Tibial nerve (tissue), 4 donors: Measurements from ENCODE around the gene TRIM62. TPM values are rescaled to one million over a fixed set of nuclear protein-coding genes. Genes with fewer than 3 reads are reported as not detected.
A peak's percentile ranks its signal among the peaks of the same experiment; 100 is the strongest.
"Not testable (repeated sequence)": the region's sequence is repeated elsewhere in the genome, so short reads cannot be mapped to it uniquely, and the experiment has no call there.

Source experiments
- DNase-seq, 2 donors: peaks; one replicate each; pipeline ENCODE4 v3.0.0-alpha.2; 2019; ENCODE audit warnings: low spot score in 2 of 2
- H3K27ac ChIP-seq, 4 donors: fragments of 200-600 bp; sonication (generic) in 3 of 4; one replicate each; pipeline ENCODE4 v1.5.1; 2017 to 2019; ENCODE audit warnings: mild to moderate bottlenecking in 1 of 4
- H3K27me3 ChIP-seq, 2 donors: fragments of 200-600 bp; sonication (generic) in 1 of 2; one replicate each; pipeline versions ENCODE4 v1.5.1 to v1.6.0; 2017 to 2019
- H3K36me3 ChIP-seq, 3 donors: fragments of 200-600 bp; sonication (generic); one replicate each; pipeline ENCODE4 v1.5.1; 2018 to 2019
- H3K4me1 ChIP-seq, 4 donors: fragments of 200-600 bp; sonication (generic) in 3 of 4; one replicate each; pipeline ENCODE4 v1.5.1; 2017 to 2019
- H3K4me3 ChIP-seq, 4 donors: fragments of 200-600 bp; sonication (generic) in 3 of 4; one replicate each; pipeline ENCODE4 v1.5.1; 2017 to 2019; ENCODE audit warnings: mild to moderate bottlenecking in 1 of 4, moderate library complexity in 1 of 4
- H3K9me3 ChIP-seq, 4 donors: fragments of 200-600 bp; sonication (generic) in 3 of 4; one replicate each; pipeline ENCODE4 v1.5.1; 2017 to 2019
- CTCF ChIP-seq, 5 experiments: fragments of 200-600 bp in 3 of 5; fragments of 450-650 bp in 2 of 5; sonication (generic) in 3 of 5; IDR thresholded peaks; one replicate each; pipeline ENCODE4 v1.5.1; 2016 to 2019; ENCODE audit warnings: antibody characterized with exemption in 5 of 5, mild to moderate bottlenecking in 3 of 5, moderate library complexity in 2 of 5
- EP300 ChIP-seq, 2 donors: sonication (generic); formaldehyde crosslinking; IDR thresholded peaks; one replicate each; pipeline ENCODE4 v1.6.1; 2017; ENCODE audit warnings: antibody characterized with exemption in 2 of 2, mild to moderate bottlenecking in 1 of 2
- POLR2A ChIP-seq, 2 donors: fragments of 450-650 bp; IDR thresholded peaks; one replicate each; pipeline ENCODE4 v1.6.1; 2017; ENCODE audit warnings: antibody characterized with exemption in 2 of 2, mild to moderate bottlenecking in 2 of 2, moderate library complexity in 2 of 2
- WGBS, 2 donors: methylation state at CpG; one replicate each; pipeline ENCODE4 v1.1.5; 2018; 5-methylcytosine and 5-hydroxymethylcytosine counted together
- total RNA-seq, 4 donors: library from RNA; depleted of rRNA; stranded (reverse); fragments of >200 nt; gene quantifications; one replicate each; pipeline ENCODE4 v1.1.0, GENCODE V29; 2016

TRIM62 gene
- total RNA-seq, 4 donors from 2014 or later: 11.1 to 14.9 (median 12.2) TPM

GRCh38 chr1:33117440-33118085 is 64.3 kb downstream of the TRIM62 start:
- DNase-seq: no peak
- no peak overlapping the region for H3K27ac ChIP-seq
- no peaks in the 10 kb centered on the region for H3K9me3 ChIP-seq
- H3K4me3 ChIP-seq: no peak overlapping the region
- no peaks in the 10 kb centered on the region for H3K27me3 ChIP-seq
- no peaks in the 10 kb centered on the region for H3K4me1 ChIP-seq
- peaks cover 0 to 5% (median 0%) of the 10 kb centered on the region in 3 donors for H3K36me3 ChIP-seq
- WGBS, 2 donors: 88 to 94% methylated on average over 13 of the region's 13 CpGs
- TF ChIP-seq EP300 (IDR thresholded peaks at IDR 0.05): no peak
- no peak for TF ChIP-seq POLR2A (IDR thresholded peaks at IDR 0.05)
- no peak for TF ChIP-seq CTCF (IDR thresholded peaks at IDR 0.05)

- DNase-seq: no peak
- H3K27me3 ChIP-seq: no peaks in the 10 kb centered on the region
- no peak overlapping the region for H3K27ac ChIP-seq
- 52 to 56% methylated on average over 3 of the region's 3 CpGs for WGBS, 2 donors
- peaks cover 0 to 10% (median 0%) of the 10 kb centered on the region in 4 donors for H3K9me3 ChIP-seq
- H3K4me3 ChIP-seq: no peak overlapping the region
- TF ChIP-seq CTCF (IDR thresholded peaks at IDR 0.05): no peak
- TF ChIP-seq POLR2A (IDR thresholded peaks at IDR 0.05): no peak
- TF ChIP-seq EP300 (IDR thresholded peaks at IDR 0.05): no peak
- peaks cover 0 to 10% (median 0%) of the 10 kb centered on the region in 3 donors for H3K36me3 ChIP-seq
- no peaks in the 10 kb centered on the region for H3K4me1 ChIP-seq
Measured at GRCh38 chr1:33111965-33112364, 69.9 kb downstream of the TRIM62 start.

GRCh38 chr1:33110477-33110876 is 71.4 kb downstream of the TRIM62 start:
- DNase-seq: no peak
- no peak for TF ChIP-seq CTCF (IDR thresholded peaks at IDR 0.05)
- no peak for TF ChIP-seq POLR2A (IDR thresholded peaks at IDR 0.05)
- TF ChIP-seq EP300 (IDR thresholded peaks at IDR 0.05): no peak
- no peaks in the 10 kb centered on the region for H3K27me3 ChIP-seq
- no peak overlapping the region for H3K27ac ChIP-seq
- peaks cover 0 to 10% (median 0%) of the 10 kb centered on the region in 4 donors for H3K9me3 ChIP-seq
- H3K4me1 ChIP-seq: no peaks in the 10 kb centered on the region
- no peak overlapping the region for H3K4me3 ChIP-seq
- peaks cover 0 to 15% (median 0%) of the 10 kb centered on the region in 3 donors for H3K36me3 ChIP-seq

GRCh38 chr1:33100119-33100415 is 81.8 kb downstream of the TRIM62 start:
- peaks cover 0 to 37% (median 0%) of the 10 kb centered on the region in 3 donors for H3K36me3 ChIP-seq
- WGBS, 2 donors: 90% methylated on average over 4 of the region's 4 CpGs
- DNase-seq, H3K4me3 ChIP-seq, H3K9me3 ChIP-seq, H3K27me3 ChIP-seq: not testable (repeated sequence)
- H3K4me1 ChIP-seq: peaks cover 0 to 11% (median 0%) of the 10 kb centered on the region in 4 donors
- H3K27ac ChIP-seq: peak overlapping the region in 3 of 4 donors; percentile 35 to 82 (median 39)

GRCh38 chr1:33099290-33100118 is 82.3 kb downstream of the TRIM62 start:
- Histone ChIP-seq H3K27me3 (no peaks in the 10 kb centered on the region), H3K4me3 (no peak overlapping the region), H3K27ac (peak overlapping the region in 3 of 4 donors; percentile 35 to 82 (median 39)), H3K4me1 (peaks cover 0 to 11% (median 0%) of the 10 kb centered on the region in 4 donors), H3K36me3 (peaks cover 0 to 37% (median 0%) of the 10 kb centered on the region in 3 donors), H3K9me3 (no peaks in the 10 kb centered on the region)
- 34 to 52% methylated on average over 12 to 13 of the region's 13 CpGs for WGBS, 2 donors
- TF ChIP-seq CTCF (IDR thresholded peaks at IDR 0.05) (peak in 2 of 5 experiments; percentile 46 to 52), EP300 (IDR thresholded peaks at IDR 0.05) (peak in 1 of 2 donors; percentile 73), POLR2A (IDR thresholded peaks at IDR 0.05) (no peak)
- DNase-seq: peak; percentile 37 to 57
